Heart right ventricle (tissue), 16 donors: ENCODE measurements around the gene OSBPL6. TPM values are rescaled to one million over a fixed set of nuclear protein-coding genes. Genes with fewer than 3 reads are reported as not detected.

Experiments
- ATAC-seq, 8 donors: fragments of 200-7000 bp; cut with Tn5 transposase; one replicate each; pipeline ENCODE4 v1.9.1; 2020; ENCODE audit warnings: mild to moderate bottlenecking in 8 of 8, moderate library complexity in 8 of 8, moderate number of reproducible peaks in 1 of 8
- DNase-seq, 2 donors: peaks; one replicate each; pipeline ENCODE4 v3.0.0-alpha.2; 2020
- H3K27ac ChIP-seq, 10 donors: fragments of 200-600 bp; sonication (generic) in 2 of 10; one replicate each; pipeline versions ENCODE4 v1.5.0 to v1.8.0; 2020 to 2022; ENCODE audit warnings: mild to moderate bottlenecking in 3 of 10
- H3K27me3 ChIP-seq, 7 donors: fragments of 200-600 bp; one replicate each; pipeline ENCODE4 v1.8.0; 2021 to 2022; ENCODE audit warnings: mild to moderate bottlenecking in 2 of 7
- H3K36me3 ChIP-seq, 9 donors: fragments of 200-600 bp; sonication (generic) in 1 of 9; one replicate each; pipeline versions ENCODE4 v1.5.0 to v1.8.0; 2020 to 2022; ENCODE audit warnings: mild to moderate bottlenecking in 2 of 9
- H3K4me1 ChIP-seq, 9 donors: fragments of 200-600 bp; sonication (generic) in 1 of 9; one replicate each; pipeline versions ENCODE4 v1.5.0 to v1.8.0; 2020 to 2022; ENCODE audit warnings: mild to moderate bottlenecking in 4 of 9
- H3K4me3 ChIP-seq, 10 donors: fragments of 200-600 bp; sonication (generic) in 2 of 10; one replicate each; pipeline versions ENCODE4 v1.5.0 to v1.8.0; 2020 to 2022; ENCODE audit warnings: mild to moderate bottlenecking in 7 of 10, moderate library complexity in 2 of 10
- H3K9me3 ChIP-seq, 11 donors: fragments of 200-600 bp in 10 of 11; sonication (generic) in 2 of 11; one replicate each; pipeline versions ENCODE4 v1.5.0 to v1.8.0; 2013 to 2022; ENCODE audit warnings: mild to moderate bottlenecking in 2 of 11, control low read depth in 1 of 11, moderate library complexity in 1 of 11
- CTCF ChIP-seq, 9 donors: fragments of 200-600 bp; sonication (generic) in 2 of 9; IDR thresholded peaks; one replicate each; pipeline versions ENCODE4 v1.5.0 to v1.8.0; 2021 to 2022; ENCODE audit warnings: antibody characterized with exemption in 9 of 9, mild to moderate bottlenecking in 5 of 9, moderate library complexity in 1 of 9
- WGBS, 2 donors: extraction: QIAGEN DNeasy Blood & Tissue Kit; methylation state at CpG; one replicate each; pipeline ENCODE4 v1.1.7; 2013; ENCODE audit warnings: inconsistent platforms in 1 of 2; 5-methylcytosine and 5-hydroxymethylcytosine counted together
- intact Hi-C, 10 donors: fragments of 100-400 bp; cut with DNase I; formaldehyde crosslinking; loops; one replicate each; pipeline versions ENCODE4 v1.11.1 to v1.14.2; 2022
- polyA plus RNA-seq, 2 donors: library from polyadenylated mRNA; stranded (reverse); fragments of 200-250 nt; gene quantifications; one replicate each; pipeline ENCODE4 v1.2.3, GENCODE V29; 2013
- total RNA-seq, 10 donors: library from RNA; stranded (reverse); fragmentation: NEBNext Ultra II Directional in 3 of 10; extraction: Animal tissue kit (Norgen Biotek cat#: 25700) in 3 of 10; gene quantifications; one replicate each; pipeline versions ENCODE4 v1.2.1 to v1.2.4, GENCODE V29; 2021 to 2023
- donor health status: Arrhythmogenic right ventricular cardiomyopathy.
- donor health status: ischemic (EF 13 %, LVEDD 7.1; RV severe dilation, severe dysfunction).
- donor health status: healthy with polysubstance abuse.
- donor health status: DM: no; HTN: yes; CAD: no.
- donor health status: DM: no; HTN: no; CAD: no.
- donor health status: ischemic (EF 25% LVEDD 6.9; RV normal size, moderate dysfunction).
- donor health status: ischemic (EF 25% LVEDD 5.7; RV mildly dilated, moderate dysfunction).
- donor health status: healthy.
- donor health status: DM: yes; HTN: yes; CAD: no.
- donor health status: Ischemic cardiomyopathy.
- donor health status: ischemic (EF 35%, LVEDD 5.7; RV mildly dilated, moderate dysfunction).
- donor health status: nonischemic (EF 11% LVEDD 7.7; RV severe dilation, severe dysfunction).
- donor health status: DM: yes; HTN: yes; CAD: no.
- donor health status: PGD.
- donor health status: ischemic (EF 29% LVEDD 5.4; RV normal size, mild dysfunction).
- donor health status: nonischemic (EF 23%, LVEDD 6.1; RV moderate dilation, normal function).

The OSBPL6 gene
- total and polyA plus RNA-seq, 12 donors: 1.1 to 8.0 (median 4.4) TPM

- H3K36me3 ChIP-seq: no peaks in the 10 kb centered on the region
- intact Hi-C loops: no loop called here
- H3K4me3 ChIP-seq: no peak overlapping the region
- TF ChIP-seq CTCF (IDR thresholded peaks at IDR 0.05): no peak
- H3K27me3 ChIP-seq: no peaks in the 10 kb centered on the region
- ATAC-seq (no peak), DNase-seq (no peak)
- no peak overlapping the region for H3K27ac ChIP-seq
- H3K4me1 ChIP-seq: peaks cover 0 to 33% (median 7%) of the 10 kb centered on the region in 9 donors
- no peaks in the 10 kb centered on the region for H3K9me3 ChIP-seq
These were observed 74.1 kb downstream of the OSBPL6 start for GRCh38 chr2:178268435-178268834.

DNA sequence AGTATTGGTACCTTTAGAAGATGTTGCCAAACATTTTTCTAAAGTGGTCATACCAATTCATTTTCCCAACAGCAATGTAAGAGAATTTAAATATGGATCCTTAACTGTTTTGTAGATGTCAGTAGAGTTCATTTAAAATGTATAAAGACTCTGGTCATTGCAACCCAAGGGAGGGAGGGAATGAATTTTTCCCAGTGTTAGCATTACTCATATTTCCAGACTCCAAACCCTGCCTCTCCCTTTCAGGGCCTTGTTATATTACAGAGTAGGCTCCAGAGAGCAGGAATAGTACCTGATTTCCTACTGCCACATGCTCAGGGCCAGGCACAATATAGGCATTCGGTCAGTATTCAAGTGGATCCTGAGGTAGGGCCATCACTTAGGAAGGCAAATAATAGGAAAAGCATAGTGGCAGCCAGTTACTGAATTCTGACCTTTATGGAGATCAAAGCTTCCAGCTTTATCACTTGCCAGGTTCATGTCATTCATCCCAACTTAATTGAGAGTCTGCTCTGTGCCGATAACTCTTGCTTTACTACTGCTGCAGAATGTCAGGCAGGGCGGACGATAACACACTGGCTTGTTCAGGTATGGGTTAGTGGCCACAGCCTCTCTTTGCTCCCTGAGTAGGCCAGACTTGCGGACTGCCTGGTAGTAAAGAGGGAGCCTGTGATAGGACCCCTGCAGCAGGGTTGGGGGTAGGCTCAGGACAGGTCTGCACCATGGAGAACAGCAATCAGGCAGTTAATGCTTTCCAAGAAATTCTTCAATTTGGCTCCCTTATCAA is 75.3 kb downstream of the OSBPL6 start:
- H3K9me3 ChIP-seq: no peaks in the 10 kb centered on the region
- H3K4me1 ChIP-seq: peaks cover 0 to 33% (median 7%) of the 10 kb centered on the region in 9 donors
- no peak for TF ChIP-seq CTCF (IDR thresholded peaks at IDR 0.05)
- intact Hi-C loops: loop anchor here in 4 of 10 donors (5.0 to 10.0 kb wide), 3 partner anchors 75 to 135 kb away; partner anchors contain the start of gene OSBPL6 (in 3 of the 4)
- no peak for DNase-seq
- 70 to 74% methylated on average over 5 of the region's 5 CpGs for WGBS, 2 donors
- ATAC-seq: peak in 3 of 8 donors; percentile 27 to 58 (median 44)
- no peak overlapping the region for H3K4me3 ChIP-seq
- H3K27ac ChIP-seq: no peak overlapping the region
- no peaks in the 10 kb centered on the region for H3K36me3 ChIP-seq
- no peaks in the 10 kb centered on the region for H3K27me3 ChIP-seq

- no peaks in the 10 kb centered on the region for H3K36me3 ChIP-seq
- no peaks in the 10 kb centered on the region for H3K9me3 ChIP-seq
- H3K27me3 ChIP-seq: no peaks in the 10 kb centered on the region
- no peak overlapping the region for H3K4me3 ChIP-seq
- no peak overlapping the region for H3K27ac ChIP-seq
- DNase-seq: no peak
- ATAC-seq: no peak
- no peak for TF ChIP-seq CTCF (IDR thresholded peaks at IDR 0.05)
- H3K4me1 ChIP-seq: peaks cover 0 to 33% (median 7%) of the 10 kb centered on the region in 9 donors
- intact Hi-C loops: loop anchor here in 4 of 10 donors (5.0 to 10.0 kb wide), 3 partner anchors 76 to 136 kb away; partner anchors contain the start of gene OSBPL6 (in 3 of the 4)
- 88 to 90% methylated on average over 5 of the region's 5 CpGs for WGBS, 2 donors
These were observed 76.0 kb downstream of the OSBPL6 start for GRCh38 chr2:178270338-178270737.

GRCh38 chr2:178271094-178271493 is 76.8 kb downstream of the OSBPL6 start:
- no peaks in the 10 kb centered on the region for H3K27me3 ChIP-seq
- ATAC-seq (no peak), DNase-seq (no peak)
- H3K36me3 ChIP-seq: no peaks in the 10 kb centered on the region
- intact Hi-C loops: loop anchor here in 4 of 10 donors (5.0 to 10.0 kb wide), 3 partner anchors 76 to 136 kb away; partner anchors contain the start of gene OSBPL6 (in 3 of the 4)
- H3K27ac ChIP-seq: peak overlapping the region in 6 of 10 donors; percentile 68 to 82 (median 76)
- WGBS, 2 donors: 75 to 86% methylated on average over 2 of the region's 2 CpGs
- no peaks in the 10 kb centered on the region for H3K9me3 ChIP-seq
- H3K4me1 ChIP-seq: peaks cover 0 to 33% (median 7%) of the 10 kb centered on the region in 9 donors
- no peak overlapping the region for H3K4me3 ChIP-seq
- TF ChIP-seq CTCF (IDR thresholded peaks at IDR 0.05): no peak
